CD14-positive monocyte (primary cell): Measurements from ENCODE around the gene HECW1. TPM values are rescaled to one million over a fixed set of nuclear protein-coding genes. Genes with fewer than 3 reads are reported as not detected.
A peak's percentile ranks its signal among the peaks of the same experiment; 100 is the strongest.

Source experiments
- DNase-seq, 3 donors: peaks; one replicate each; pipeline ENCODE4 v3.0.0-alpha.2; 2011 to 2022
- H2AFZ ChIP-seq: 2 replicates; pipeline ENCODE4 v1.6.0; 2012; ENCODE audit warnings: mild to moderate bottlenecking, low read depth, low read length, inconsistent platforms; ENCODE audit not compliant: insufficient read depth, poor library complexity, severe bottlenecking
- H3K27ac ChIP-seq, 2 donors: 1 replicate in 1 of 2; 2 replicates in 1 of 2; pipeline ENCODE4 v1.5.1; 2012 to 2013; ENCODE audit warnings: low read length in 2 of 2, control low read depth in 1 of 2, inconsistent platforms in 1 of 2, low read depth in 1 of 2, mild to moderate bottlenecking in 1 of 2
- H3K27me3 ChIP-seq, 2 donors: one replicate each; pipeline versions ENCODE4 v1.6.0 to v1.6.1; 2011 to 2013; ENCODE audit warnings: low read length in 2 of 2; ENCODE audit not compliant: control insufficient read depth in 2 of 2, insufficient read depth in 2 of 2
- H3K36me3 ChIP-seq, 2 donors: replicated peaks in 1 of 2; 1 replicate in 1 of 2; 2 replicates in 1 of 2; pipeline versions ENCODE4 v1.5.1 to v1.6.1; 2012 to 2013; ENCODE audit warnings: low read length in 2 of 2, control low read depth in 1 of 2, inconsistent platforms in 1 of 2, mild to moderate bottlenecking in 1 of 2; ENCODE audit not compliant: insufficient read depth in 2 of 2, control insufficient read depth in 1 of 2
- H3K4me1 ChIP-seq, 2 donors: 1 replicate in 1 of 2; 2 replicates in 1 of 2; pipeline versions ENCODE4 v1.5.1 to v1.6.1; 2012 to 2013; ENCODE audit warnings: low read length in 2 of 2, control low read depth in 1 of 2, inconsistent platforms in 1 of 2, mild to moderate bottlenecking in 1 of 2, moderate library complexity in 1 of 2; ENCODE audit not compliant: insufficient read depth in 2 of 2, control insufficient read depth in 1 of 2
- H3K4me2 ChIP-seq: replicated peaks from 2 replicates; pipeline ENCODE3; 2012; ENCODE audit warnings: low read length, moderate library complexity, mild to moderate bottlenecking; ENCODE audit not compliant: poor library complexity, severe bottlenecking; ENCODE audit errors: extremely low read depth
- H3K4me3 ChIP-seq, 3 experiments: fragments of 200-600 bp in 1 of 3; sonication (generic) in 1 of 3; replicated peaks in 1 of 3; 1 replicate in 2 of 3; 2 replicates in 1 of 3; pipeline ENCODE4 v1.5.1; 2011 to 2013; ENCODE audit warnings: low read length in 3 of 3, mild to moderate bottlenecking in 3 of 3, control low read depth in 2 of 3, low read depth in 2 of 3, inconsistent platforms in 1 of 3, moderate library complexity in 1 of 3
- H3K79me2 ChIP-seq: 2 replicates; pipeline ENCODE4 v1.6.0; 2012; ENCODE audit warnings: mild to moderate bottlenecking, control low read depth, inconsistent platforms, low read length, moderate library complexity; ENCODE audit not compliant: insufficient read depth
- H3K9ac ChIP-seq: 2 replicates; pipeline ENCODE4 v1.6.0; 2017; ENCODE audit warnings: low read length, mild to moderate bottlenecking; ENCODE audit not compliant: insufficient read depth, poor library complexity, severe bottlenecking
- H3K9me3 ChIP-seq, 2 donors: replicated peaks in 1 of 2; 1 replicate in 1 of 2; 2 replicates in 1 of 2; pipeline versions ENCODE4 v1.5.1 to v1.6.1; 2012 to 2013; ENCODE audit warnings: low read length in 2 of 2, control low read depth in 1 of 2; ENCODE audit not compliant: control insufficient read depth in 1 of 2, insufficient read depth in 1 of 2
- H4K20me1 ChIP-seq: 2 replicates; pipeline ENCODE4 v1.6.0; 2012; ENCODE audit warnings: mild to moderate bottlenecking, low read length, control low read depth, moderate library complexity; ENCODE audit not compliant: insufficient read depth
- H3K27ac Mint-ChIP-seq, 7 donors: one replicate each; pipeline ENCODE4 v1.8.0; 2020; ENCODE audit warnings: mild to moderate bottlenecking in 7 of 7, mixed read lengths in 7 of 7, moderate library complexity in 6 of 7, inconsistent platforms in 2 of 7
- H3K27me3 Mint-ChIP-seq, 3 donors: one replicate each; pipeline ENCODE4 v1.8.0; 2021 to 2022; ENCODE audit warnings: low read depth in 3 of 3, mild to moderate bottlenecking in 3 of 3, mixed read lengths in 3 of 3, moderate library complexity in 3 of 3, inconsistent platforms in 1 of 3
- H3K36me3 Mint-ChIP-seq, 2 donors: one replicate each; pipeline ENCODE4 v1.8.0; 2020; ENCODE audit warnings: mixed read lengths in 2 of 2, inconsistent platforms in 1 of 2, mild to moderate bottlenecking in 1 of 2
- H3K4me1 Mint-ChIP-seq: one replicate; pipeline ENCODE4 v1.8.0; 2020; ENCODE audit warnings: mild to moderate bottlenecking, mixed read lengths
- H3K4me3 Mint-ChIP-seq, 2 donors: one replicate each; pipeline ENCODE4 v1.8.0; 2020; ENCODE audit warnings: mild to moderate bottlenecking in 2 of 2, mixed read lengths in 2 of 2, moderate library complexity in 1 of 2
- H3K9me3 Mint-ChIP-seq, 7 donors: one replicate each; pipeline ENCODE4 v1.8.0; 2020 to 2022; ENCODE audit warnings: mixed read lengths in 7 of 7, mild to moderate bottlenecking in 6 of 7, moderate library complexity in 6 of 7, inconsistent platforms in 2 of 7
- CTCF ChIP-seq: fragments of 200-600 bp; IDR thresholded peaks from one replicate; pipeline ENCODE4 v1.8.0; 2022; ENCODE audit warnings: antibody characterized with exemption, mild to moderate bottlenecking
- WGBS: methylation state at CpG from one replicate; pipeline ENCODE4 v1.1.5; 2013; ENCODE audit warnings: missing lambda C conversion rate; ENCODE audit not compliant: insufficient coverage; 5-methylcytosine and 5-hydroxymethylcytosine counted together
- intact Hi-C, 2 donors: fragments of 100-400 bp; cut with micrococcal nuclease; formaldehyde crosslinking; loops; one replicate each; pipeline versions ENCODE4 v1.15.0 to v1.15.1; 2023
- polyA plus RNA-seq, 3 donors: library from polyadenylated mRNA; depleted of rRNA in 1 of 3; unstranded in 2 of 3; stranded (reverse) in 1 of 3; fragments of 300-500 nt in 2 of 3; fragments of >200 nt in 1 of 3; fragmentation: Illumina TruSeq in 2 of 3; gene quantifications; 1 replicate in 2 of 3; 2 replicates in 1 of 3; pipeline ENCODE4 v1.2.3, GENCODE V29; 2012 to 2021

The HECW1 gene
- polyA plus RNA-seq, 3 donors: not detected

GRCh38 chr7:43589728-43590127 lies 477.3 kb downstream of the HECW1 start:
- intact Hi-C loops: loop anchor here in 1 of 2 donors (10.0 kb wide), 1 partner anchor 115 kb away; no protein-coding TSS in a partner anchor
- Histone ChIP-seq H3K4me3 (no peak overlapping the region), H3K4me2 (no peak overlapping the region)

GRCh38 chr7:43590862-43591557 lies 478.6 kb downstream of the HECW1 start:
- H3K4me3 ChIP-seq: no peak overlapping the region
- DNase-seq: no peak
- H3K27me3 ChIP-seq: no peaks in the 10 kb centered on the region
- no peak overlapping the region for H3K27ac ChIP-seq
- peaks cover 3 to 6% of the 10 kb centered on the region in 2 donors for H3K36me3 Mint-ChIP-seq
- H3K9me3 Mint-ChIP-seq: no peaks in the 10 kb centered on the region
- H2AFZ ChIP-seq: no peak overlapping the region
- peaks cover 17% of the 10 kb centered on the region for H4K20me1 ChIP-seq
- peak overlapping the region in 1 of 7 donors; percentile 30 for H3K27ac Mint-ChIP-seq
- TF ChIP-seq CTCF: no peak
- peaks cover 1 to 4% (median 1%) of the 10 kb centered on the region in 3 donors for H3K27me3 Mint-ChIP-seq
- H3K36me3 ChIP-seq: peaks cover 0 to 3% of the 10 kb centered on the region in 2 donors
- H3K4me3 Mint-ChIP-seq: no peak overlapping the region
- intact Hi-C loops: no loop called here
- H3K9ac ChIP-seq: no peak overlapping the region
- H3K79me2 ChIP-seq: peaks cover 26% of the 10 kb centered on the region
- no peaks in the 10 kb centered on the region for H3K9me3 ChIP-seq
- no peaks in the 10 kb centered on the region for H3K4me1 ChIP-seq
- 33% methylated on average over 1 of the region's 2 CpGs for WGBS
- H3K4me1 Mint-ChIP-seq: peaks cover 15% of the 10 kb centered on the region
- H3K4me2 ChIP-seq: no peak overlapping the region

More at GRCh38 chr7:43589728-43590127, 477.3 kb downstream of the HECW1 start:
- Histone ChIP-seq H3K27me3 (no peaks in the 10 kb centered on the region), H3K4me1 (peaks cover 6 to 11% of the 10 kb centered on the region in 2 donors), H3K9ac (no peak overlapping the region), H3K27ac (no peak overlapping the region), H3K9me3 (no peaks in the 10 kb centered on the region), H3K36me3 (no peaks in the 10 kb centered on the region), H4K20me1 (peaks cover 19% of the 10 kb centered on the region), H2AFZ (no peak overlapping the region), H3K79me2 (peaks cover 38% of the 10 kb centered on the region)
- Mint-ChIP-seq H3K4me1 (peaks cover 24% of the 10 kb centered on the region), H3K27me3 (peaks cover 1 to 4% (median 1%) of the 10 kb centered on the region in 3 donors), H3K27ac (no peak overlapping the region), H3K36me3 (peaks cover 0 to 1% of the 10 kb centered on the region in 2 donors), H3K4me3 (no peak overlapping the region), H3K9me3 (no peaks in the 10 kb centered on the region)
- TF ChIP-seq CTCF: no peak
- no CpG with 5 or more reads among the region's 3 CpGs for WGBS
- no peak for DNase-seq
